GF-D8 (cell line): ENCODE measurements around the gene RGS6.

ENCODE experiments used
- DNase-seq: peaks from one replicate; lab custom pipeline; 2025; lab: John Stamatoyannopoulos, UW

The RGS6 gene

GRCh38 chr14:72014486-72014885, 82.3 kb downstream of the RGS6 start:
- no peak for DNase-seq

- DNase-seq: no peak
Measured at GRCh38 chr14:72017290-72017689, 85.1 kb downstream of the RGS6 start.

GRCh38 chr14:72023128-72024042, 91.2 kb downstream of the RGS6 start:
- no peak for DNase-seq

- no peak for DNase-seq
Measured at GRCh38 chr14:72024043-72024407, 91.8 kb downstream of the RGS6 start.

GRCh38 chr14:72024504-72024903, 92.3 kb downstream of the RGS6 start:
- no peak for DNase-seq

- DNase-seq: no peak
Measured at GRCh38 chr14:72026536-72026935, 94.3 kb downstream of the RGS6 start.

GRCh38 chr14:72027061-72027460, 94.8 kb downstream of the RGS6 start:
- no peak for DNase-seq

GRCh38 chr14:72033365-72033764, 101.1 kb downstream of the RGS6 start:
- no peak for DNase-seq

- DNase-seq: no peak
Measured at GRCh38 chr14:72040528-72040927, 108.3 kb downstream of the RGS6 start.

GRCh38 chr14:72045271-72045670, 113.0 kb downstream of the RGS6 start:
- no peak for DNase-seq

- DNase-seq: no peak
Measured at GRCh38 chr14:72045885-72046284, 113.7 kb downstream of the RGS6 start.

- DNase-seq: no peak
Measured at GRCh38 chr14:72049462-72049861, 117.2 kb downstream of the RGS6 start.

GRCh38 chr14:72052356-72052755, 120.1 kb downstream of the RGS6 start:
- no peak for DNase-seq

- DNase-seq: no peak
Measured at GRCh38 chr14:72053651-72054050, 121.4 kb downstream of the RGS6 start.

- DNase-seq: no peak
Measured at GRCh38 chr14:72054911-72055310, 122.7 kb downstream of the RGS6 start.

- no peak for DNase-seq
Measured at GRCh38 chr14:72057701-72058285, 125.6 kb downstream of the RGS6 start.

GRCh38 chr14:72060460-72060859, 128.2 kb downstream of the RGS6 start:
- no peak for DNase-seq

GRCh38 chr14:72060917-72061316, 128.7 kb downstream of the RGS6 start:
- DNase-seq: no peak

GRCh38 chr14:72061718-72062117, 129.5 kb downstream of the RGS6 start:
- DNase-seq: no peak

- no peak for DNase-seq
Measured at GRCh38 chr14:72063761-72064282, 131.6 kb downstream of the RGS6 start.

GRCh38 chr14:72064501-72064900, 132.3 kb downstream of the RGS6 start:
- DNase-seq: no peak

- no peak for DNase-seq
Measured at GRCh38 chr14:72070458-72070857, 138.2 kb downstream of the RGS6 start.

GRCh38 chr14:72075649-72076334, 143.6 kb downstream of the RGS6 start:
- no peak for DNase-seq
